Measurements from ENCODE around the gene RCBTB1.

GRCh38 chr13:49545661-49546060 lies 39.7 kb downstream of the RCBTB1 start:
- TF ChIP-seq HDGF (IDR thresholded peaks at IDR 0.05; ENCODE audit: borderline replicate concordance) (no peak), SUZ12 (IDR thresholded peaks at IDR 0.05) (no peak), ELF4 (IDR thresholded peaks at IDR 0.05) (no peak), ARNT (IDR thresholded peaks at IDR 0.05) (no peak), FOXA1 (IDR thresholded peaks at IDR 0.05) (no peak), BHLHE40 (IDR thresholded peaks at IDR 0.05; ENCODE audit: borderline replicate concordance) (no peak), CTBP1 (IDR thresholded peaks at IDR 0.05; ENCODE audit: borderline replicate concordance) (no peak), TARDBP (IDR thresholded peaks at IDR 0.05) (no peak)
